HEK293T (cell line): ENCODE measurements around the gene MTNR1B.

Experiments
- CTCF ChIA-PET: fragments of 350-600 bp; formaldehyde crosslinking; extraction: SDS; loops from one replicate; lab custom pipeline; 2021; ENCODE audit warnings: antibody characterized with exemption, inconsistent platforms; lab: Yijun Ruan, JAX
- POLR2A ChIA-PET: fragments of 350-600 bp; formaldehyde crosslinking; extraction: SDS; loops from one replicate; lab custom pipeline; 2020; ENCODE audit warnings: antibody characterized with exemption, inconsistent platforms; lab: Yijun Ruan, JAX
- DNase-seq: peaks from one replicate; pipeline ENCODE4 v3.0.0; 2012; ENCODE audit warnings: mixed read lengths; ENCODE audit errors: extremely low spot score
- ARNT ChIP-seq: fragments of 450-650 bp; IDR thresholded peaks from 2 replicates; pipeline ENCODE4 v1.6.1; 2017; ENCODE audit warnings: mild to moderate bottlenecking
- BHLHE40 ChIP-seq: fragments of 450-650 bp; IDR thresholded peaks from 2 replicates; pipeline ENCODE4 v1.6.1; 2016; ENCODE audit warnings: mild to moderate bottlenecking, moderate library complexity, borderline replicate concordance
- CTBP1 ChIP-seq: fragments of 450-650 bp; IDR thresholded peaks from 2 replicates; pipeline ENCODE4 v1.6.1; 2016; ENCODE audit warnings: borderline replicate concordance
- ELF4 ChIP-seq: fragments of 450-650 bp; IDR thresholded peaks from 2 replicates; pipeline ENCODE4 v1.6.1; 2017; ENCODE audit warnings: antibody characterized with exemption
- FOXA1 ChIP-seq: fragments of 450-650 bp; IDR thresholded peaks from 2 replicates; pipeline ENCODE4 v1.6.1; 2016; ENCODE audit warnings: mild to moderate bottlenecking
- FOXK2 ChIP-seq: fragments of 450-650 bp; IDR thresholded peaks from 2 replicates; pipeline ENCODE4 v1.6.1; 2016; ENCODE audit warnings: mild to moderate bottlenecking
- FOXM1 ChIP-seq: fragments of 450-650 bp; IDR thresholded peaks from 2 replicates; pipeline ENCODE4 v1.6.1; 2017; ENCODE audit warnings: mild to moderate bottlenecking, borderline replicate concordance
- HDGF ChIP-seq: fragments of 450-650 bp; IDR thresholded peaks from 2 replicates; pipeline ENCODE4 v1.6.1; 2017; ENCODE audit warnings: antibody characterized with exemption, borderline replicate concordance
- L3MBTL2 ChIP-seq: fragments of 450-650 bp; conservative IDR thresholded peaks from 2 replicates; pipeline ENCODE4 v1.6.1; 2016; ENCODE audit warnings: mild to moderate bottlenecking
- LEF1 ChIP-seq: fragments of 450-650 bp; IDR thresholded peaks from 2 replicates; pipeline ENCODE4 v1.6.1; 2017; ENCODE audit warnings: mild to moderate bottlenecking, borderline replicate concordance
- NFRKB ChIP-seq: fragments of 450-650 bp; IDR thresholded peaks from 2 replicates; pipeline ENCODE4 v1.6.1; 2016; ENCODE audit warnings: mild to moderate bottlenecking, moderate library complexity
- SP1 ChIP-seq: fragments of 450-650 bp; IDR thresholded peaks from 2 replicates; pipeline ENCODE4 v1.6.1; 2017
- SUZ12 ChIP-seq: fragments of 450-650 bp; IDR thresholded peaks from 2 replicates; pipeline ENCODE4 v1.6.1; 2016; ENCODE audit warnings: mild to moderate bottlenecking
- TARDBP ChIP-seq: fragments of 450-650 bp; IDR thresholded peaks from 2 replicates; pipeline ENCODE4 v1.6.1; 2016
- ZNF384 ChIP-seq: fragments of 450-650 bp; IDR thresholded peaks from 2 replicates; pipeline ENCODE4 v1.6.1; 2016
- TF ChIP-seq, protein P1 (sequence below): fragments of 450-650 bp; IDR thresholded peaks from 2 replicates; pipeline ENCODE4 v1.6.1; 2016

Gene MTNR1B

GRCh38 chr11:92931746-92932422 is 37.6 kb upstream of the MTNR1B start:
- DNase-seq, result no peak

DNA sequence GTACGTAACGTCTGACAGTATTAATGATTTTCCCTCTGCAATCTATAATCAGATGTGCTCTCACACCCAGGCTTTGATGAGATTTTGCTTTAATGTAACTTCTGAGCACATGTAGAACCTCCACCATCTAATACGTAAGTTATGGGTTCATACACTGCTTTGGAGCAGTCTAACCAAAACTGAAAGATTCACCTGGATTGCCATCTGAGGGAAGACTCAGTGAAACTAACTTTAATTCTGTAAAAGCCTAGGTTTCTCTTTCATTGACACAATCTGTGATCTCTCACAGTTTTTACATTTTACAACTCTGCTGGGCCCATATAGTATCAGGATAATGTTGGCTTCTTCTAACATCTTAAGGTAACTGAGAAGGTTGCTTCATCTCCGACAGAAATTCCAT is 30.1 kb upstream of the MTNR1B start:
- DNase-seq, result no peak
- ChIA-PET POLR2A (no interaction called here), CTCF (interaction anchor here (1.2 kb wide), 1 partner anchor 287 kb away, joined by 3 read pairs; no protein-coding TSS in a partner anchor)
- TF ChIP-seq FOXK2 (no peak), FOXA1 (no peak), SP1 (no peak), HDGF (no peak)
- TF ChIP-seq, protein P1, sequence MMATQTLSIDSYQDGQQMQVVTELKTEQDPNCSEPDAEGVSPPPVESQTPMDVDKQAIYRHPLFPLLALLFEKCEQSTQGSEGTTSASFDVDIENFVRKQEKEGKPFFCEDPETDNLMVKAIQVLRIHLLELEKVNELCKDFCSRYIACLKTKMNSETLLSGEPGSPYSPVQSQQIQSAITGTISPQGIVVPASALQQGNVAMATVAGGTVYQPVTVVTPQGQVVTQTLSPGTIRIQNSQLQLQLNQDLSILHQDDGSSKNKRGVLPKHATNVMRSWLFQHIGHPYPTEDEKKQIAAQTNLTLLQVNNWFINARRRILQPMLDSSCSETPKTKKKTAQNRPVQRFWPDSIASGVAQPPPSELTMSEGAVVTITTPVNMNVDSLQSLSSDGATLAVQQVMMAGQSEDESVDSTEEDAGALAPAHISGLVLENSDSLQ, result no peak

More at GRCh38 chr11:92931746-92932422, 37.6 kb upstream of the MTNR1B start:
- ChIA-PET POLR2A (no interaction called here), CTCF (no interaction called here)
- TF ChIP-seq FOXM1, result no peak

GRCh38 chr11:92941676-92942571 is 27.5 kb upstream of the MTNR1B start:
- DNase-seq, result peak; percentile 61
- no peak for TF ChIP-seq HDGF
- TF ChIP-seq, protein P1, result no peak
- TF ChIP-seq ARNT, result no peak
- TF ChIP-seq NFRKB, result no peak
- no peak for TF ChIP-seq SUZ12
- no peak for TF ChIP-seq L3MBTL2
- TF ChIP-seq FOXK2, result no peak
- no peak for TF ChIP-seq LEF1
- TF ChIP-seq FOXM1, result no peak
- TF ChIP-seq BHLHE40, result no peak
- no peak for TF ChIP-seq ZNF384
- no peak for TF ChIP-seq SP1
- no peak for TF ChIP-seq ELF4
- TF ChIP-seq CTBP1, result no peak
- TF ChIP-seq FOXA1, result no peak
- TF ChIP-seq TARDBP, result no peak
- POLR2A ChIA-PET, result no interaction called here
- CTCF ChIA-PET, result interaction anchor here (0.6 to 1.5 kb wide), 12 partner anchors 9 to 710 kb away, joined by 3 to 10 read pairs (median 4); no protein-coding TSS in a partner anchor

DNA sequence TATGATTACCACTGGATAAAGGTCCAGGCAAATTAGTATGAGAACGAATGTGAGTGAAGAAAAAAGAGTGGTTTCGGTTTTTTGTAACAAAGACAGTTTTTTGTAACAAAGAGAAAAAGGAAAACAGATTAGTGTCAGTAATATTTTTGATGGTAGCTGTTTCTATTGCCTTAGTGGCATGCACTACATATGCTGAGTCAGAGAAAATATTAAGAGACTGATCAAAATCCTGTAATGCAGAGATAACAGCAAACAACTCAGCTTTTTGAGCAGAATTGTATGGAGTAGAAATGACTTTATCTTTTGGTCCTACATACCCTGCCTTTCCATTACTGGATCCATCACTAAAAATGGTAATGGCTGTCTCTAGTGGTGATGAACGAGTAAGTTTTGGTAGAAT is 22.7 kb upstream of the MTNR1B start:
- ChIA-PET CTCF (no interaction called here), POLR2A (no interaction called here)
- TF ChIP-seq ARNT (no peak), FOXK2 (no peak), SP1 (no peak), TARDBP (no peak), NFRKB (no peak)
- DNase-seq, result no peak

GRCh38 chr11:92948116-92948515 is 21.3 kb upstream of the MTNR1B start:
- no peak for TF ChIP-seq FOXM1
- no peak for TF ChIP-seq LEF1
- no peak for TF ChIP-seq NFRKB
- TF ChIP-seq FOXA1, result no peak
- TF ChIP-seq, protein P1, result no peak
- TF ChIP-seq HDGF, result no peak
- no peak for TF ChIP-seq SUZ12
- no peak for TF ChIP-seq ZNF384
- no peak for TF ChIP-seq ELF4
- no peak for TF ChIP-seq BHLHE40
- no peak for TF ChIP-seq FOXK2
- TF ChIP-seq CTBP1, result no peak
- no peak for TF ChIP-seq SP1
- no peak for TF ChIP-seq ARNT
- no peak for TF ChIP-seq L3MBTL2
- TF ChIP-seq TARDBP, result no peak
- ChIA-PET POLR2A (no interaction called here), CTCF (no interaction called here)
- no peak for DNase-seq

DNA sequence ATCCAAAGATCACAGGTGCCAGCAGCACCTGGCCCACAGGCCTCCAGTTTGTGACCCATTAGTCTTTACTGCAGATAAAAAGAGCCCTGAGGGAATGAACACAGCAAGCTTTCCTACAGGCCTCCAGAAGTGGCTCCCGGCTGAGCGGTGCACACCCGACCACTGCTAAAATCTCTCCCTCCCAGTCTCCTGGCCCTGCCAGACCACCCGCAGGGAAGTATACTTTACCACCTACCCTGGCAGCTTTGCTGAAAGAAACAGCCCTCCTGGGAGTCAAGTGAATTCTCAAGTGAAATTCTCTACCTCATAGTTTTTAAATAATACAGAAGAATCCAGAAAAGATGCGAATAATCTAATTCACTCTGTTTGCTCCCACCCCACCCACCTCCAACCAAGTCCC is 15.4 kb upstream of the MTNR1B start:
- ChIA-PET POLR2A (no interaction called here), CTCF (no interaction called here)
- TF ChIP-seq ARNT (no peak), SUZ12 (no peak), BHLHE40 (no peak)
- DNase-seq, result no peak
